Sigmoid colon (tissue), 4 donors: ENCODE results near the gene PLA1A.
"Not testable (repeated sequence)": the region's sequence is repeated elsewhere in the genome, so short reads cannot be mapped to it uniquely, and the experiment has no call there.

ENCODE experiments used
- CTCF ChIP-seq, 4 experiments: fragments of 450-650 bp in 3 of 4; fragments of 200-600 bp in 1 of 4; IDR thresholded peaks; one replicate each; pipeline ENCODE4 v1.5.1; 2016 to 2019; ENCODE audit warnings: antibody characterized with exemption in 4 of 4, mild to moderate bottlenecking in 3 of 4, moderate library complexity in 2 of 4
- EP300 ChIP-seq, 4 donors: sonication (generic); formaldehyde crosslinking; IDR thresholded peaks; one replicate each; pipeline ENCODE4 v1.6.1; 2017; ENCODE audit warnings: antibody characterized with exemption in 4 of 4
- POLR2A ChIP-seq, 2 donors: fragments of 450-650 bp; IDR thresholded peaks; one replicate each; pipeline ENCODE4 v1.6.1; 2016; ENCODE audit warnings: antibody characterized with exemption in 2 of 2, mild to moderate bottlenecking in 2 of 2, moderate library complexity in 2 of 2
- POLR2AphosphoS5 ChIP-seq, 4 donors: sonication (generic); formaldehyde crosslinking; IDR thresholded peaks; one replicate each; pipeline ENCODE4 v1.6.1; 2017; ENCODE audit warnings: antibody characterized with exemption in 4 of 4

DNA sequence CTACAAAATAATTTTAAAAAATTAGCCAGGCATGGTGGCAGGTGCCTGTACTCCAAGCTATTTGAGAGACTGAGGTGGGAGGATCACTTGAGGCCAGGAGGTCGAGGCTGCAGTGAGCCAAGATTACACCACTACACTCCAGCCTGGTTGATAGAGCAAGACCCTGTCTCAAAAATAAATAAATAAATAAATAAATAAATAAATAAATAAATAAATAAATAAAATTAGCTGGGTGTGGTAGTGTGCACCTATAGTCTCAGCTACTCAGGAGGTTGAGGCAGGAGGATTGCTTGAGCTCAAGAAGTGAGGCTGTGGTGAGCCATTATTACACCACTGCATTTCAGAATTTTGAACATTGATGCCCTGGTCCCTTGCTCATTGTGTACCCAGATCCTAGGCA lies 2.8 kb upstream of the PLA1A start:
- not testable (repeated sequence) for TF ChIP-seq CTCF, POLR2AphosphoS5, EP300, POLR2A (IDR thresholded peaks at IDR 0.05)
